HL-60 (cell line): Measurements from ENCODE around the gene SPEM1.

Source experiments
- DNase-seq, 2 experiments: peaks; one replicate each; pipeline ENCODE4 v3.0.0-alpha.2; 2010 to 2020; ENCODE audit warnings: low read depth in 1 of 2, low spot score in 1 of 2
- H3K27ac ChIP-seq: fragments of 250-450 bp; sonication (Bioruptor Pico); replicated peaks from 2 replicates; pipeline ENCODE4 v1.5.1; 2020; ENCODE audit warnings: mild to moderate bottlenecking, moderate library complexity
- H3K27me3 ChIP-seq: fragments of 250-450 bp; sonication (Bioruptor Pico); 2 replicates; pipeline ENCODE4 v1.5.1; 2021; ENCODE audit warnings: mild to moderate bottlenecking, moderate library complexity; ENCODE audit not compliant: insufficient read depth, poor library complexity, severe bottlenecking
- H3K4me3 ChIP-seq: replicated peaks from 2 replicates; pipeline ENCODE4 v1.5.1; 2011; ENCODE audit warnings: mild to moderate bottlenecking, control low read depth, low read length; ENCODE audit not compliant: insufficient read depth
- CTCF ChIP-seq: IDR thresholded peaks from one replicate; pipeline ENCODE4 v1.5.1; 2011; ENCODE audit warnings: low read length, control low read depth, inconsistent platforms; ENCODE audit not compliant: insufficient read depth
- GABPA ChIP-seq: IDR thresholded peaks from 2 replicates; pipeline ENCODE4 v1.6.1; 2012; ENCODE audit warnings: low read depth
- POLR2AphosphoS5 ChIP-seq: IDR thresholded peaks from 2 replicates; pipeline ENCODE4 v1.6.1; 2012; ENCODE audit warnings: low read depth
- REST ChIP-seq: IDR thresholded peaks from 2 replicates; pipeline ENCODE4 v1.6.1; 2012; ENCODE audit warnings: low read depth; ENCODE audit not compliant: insufficient replicate concordance
- SPI1 ChIP-seq: IDR thresholded peaks from 2 replicates; pipeline ENCODE4 v1.6.1; 2012; ENCODE audit warnings: low read depth, mild to moderate bottlenecking, borderline replicate concordance

Gene SPEM1

GRCh38 chr17:7410634-7411426, 9.3 kb upstream of the SPEM1 start:
- DNase-seq = no peak

DNA sequence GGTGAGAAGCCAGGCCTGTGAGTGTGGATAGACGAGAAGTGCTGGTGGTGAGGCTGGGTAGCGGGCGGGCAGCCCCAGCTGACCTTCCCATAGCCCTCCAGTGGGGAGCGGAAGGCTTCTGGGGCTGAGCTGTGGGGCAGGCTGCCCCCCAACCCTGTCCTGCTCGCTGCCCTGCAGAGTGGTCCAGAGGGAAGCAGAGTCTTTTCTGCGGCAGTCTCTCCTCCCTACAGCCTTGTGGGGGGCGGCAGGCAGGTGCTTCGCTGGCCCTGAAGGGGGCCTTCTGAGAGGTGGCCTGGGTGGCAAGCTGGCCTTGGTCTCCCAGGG, 8.7 kb upstream of the SPEM1 start:
- H3K27me3 ChIP-seq = peaks cover 2% of the 10 kb centered on the region
- TF ChIP-seq REST = no peak
- no peak for TF ChIP-seq POLR2AphosphoS5
- no peak for TF ChIP-seq GABPA
- no peak for TF ChIP-seq SPI1
- no peak for TF ChIP-seq CTCF
- no peak overlapping the region for H3K4me3 ChIP-seq
- no peak for DNase-seq
- no peak overlapping the region for H3K27ac ChIP-seq

More at GRCh38 chr17:7410634-7411426, 9.3 kb upstream of the SPEM1 start:
- Histone ChIP-seq H3K4me3 (no peak overlapping the region), H3K27me3 (peaks cover 2% of the 10 kb centered on the region), H3K27ac (no peak overlapping the region)
- TF ChIP-seq CTCF = no peak
- TF ChIP-seq SPI1 = no peak
- TF ChIP-seq GABPA = no peak
- no peak for TF ChIP-seq POLR2AphosphoS5
- TF ChIP-seq REST = no peak

DNA sequence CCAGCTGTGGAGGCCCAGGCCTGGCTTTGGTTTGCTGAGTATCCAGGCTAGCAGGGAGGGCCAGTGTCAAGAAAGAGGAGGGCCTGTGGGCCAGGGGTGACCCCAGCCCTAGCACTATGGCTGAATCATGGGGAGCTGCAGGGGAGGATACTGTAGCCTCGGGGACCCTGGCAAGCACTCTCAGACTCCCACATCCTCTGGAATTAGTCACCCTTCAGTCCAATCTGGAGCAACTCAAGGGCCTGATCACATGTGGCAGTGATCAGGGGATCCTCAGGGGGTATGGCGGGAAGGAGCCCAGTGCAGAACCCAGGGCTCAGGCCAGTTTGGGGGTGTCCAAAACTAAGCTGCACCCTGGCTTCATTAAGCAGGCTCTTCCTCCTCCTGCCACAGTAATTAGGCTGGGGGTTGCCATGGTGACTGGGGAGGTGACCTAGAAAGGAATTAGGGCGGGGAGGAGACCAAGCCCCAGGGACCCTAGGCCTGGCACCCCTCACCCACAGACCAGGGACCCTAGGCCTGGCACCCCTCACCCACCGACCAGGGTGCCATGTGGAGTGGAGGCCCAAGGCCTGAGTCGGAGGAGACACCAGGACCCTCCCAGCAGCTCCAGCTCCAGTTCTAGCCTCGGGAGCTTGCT, 6.7 kb upstream of the SPEM1 start:
- Histone ChIP-seq H3K4me3 (no peak overlapping the region), H3K27me3 (peaks cover 2% of the 10 kb centered on the region), H3K27ac (no peak overlapping the region)
- no peak for TF ChIP-seq CTCF
- TF ChIP-seq REST = no peak
- no peak for TF ChIP-seq GABPA
- no peak for TF ChIP-seq POLR2AphosphoS5
- TF ChIP-seq SPI1 = no peak
- DNase-seq = no peak
